ENCODE measurements around the gene TAGAP.

DNA sequence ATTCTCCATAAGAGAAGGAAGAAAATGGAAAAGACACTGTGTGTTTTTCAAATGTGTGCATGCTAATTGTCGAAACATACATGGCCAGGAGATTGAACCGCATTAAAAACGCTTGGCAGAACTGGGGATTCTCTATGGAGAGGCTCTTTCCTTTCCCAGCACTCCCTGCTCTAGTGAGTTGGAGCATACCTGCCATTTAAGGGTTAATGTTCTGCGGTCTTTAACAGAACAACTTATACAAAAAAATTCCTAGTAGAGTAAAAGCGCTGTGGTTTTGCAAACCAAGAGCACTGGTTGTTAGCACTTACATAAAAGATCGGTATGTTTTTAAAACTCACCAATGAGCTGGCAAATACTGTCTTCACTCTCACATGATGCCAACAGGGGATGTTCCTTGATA, 1.5 kb downstream of the TAGAP start:
- TF ChIP-seq POLR2A (IDR thresholded peaks at IDR 0.05) = no peak
- TF ChIP-seq, protein P1, sequence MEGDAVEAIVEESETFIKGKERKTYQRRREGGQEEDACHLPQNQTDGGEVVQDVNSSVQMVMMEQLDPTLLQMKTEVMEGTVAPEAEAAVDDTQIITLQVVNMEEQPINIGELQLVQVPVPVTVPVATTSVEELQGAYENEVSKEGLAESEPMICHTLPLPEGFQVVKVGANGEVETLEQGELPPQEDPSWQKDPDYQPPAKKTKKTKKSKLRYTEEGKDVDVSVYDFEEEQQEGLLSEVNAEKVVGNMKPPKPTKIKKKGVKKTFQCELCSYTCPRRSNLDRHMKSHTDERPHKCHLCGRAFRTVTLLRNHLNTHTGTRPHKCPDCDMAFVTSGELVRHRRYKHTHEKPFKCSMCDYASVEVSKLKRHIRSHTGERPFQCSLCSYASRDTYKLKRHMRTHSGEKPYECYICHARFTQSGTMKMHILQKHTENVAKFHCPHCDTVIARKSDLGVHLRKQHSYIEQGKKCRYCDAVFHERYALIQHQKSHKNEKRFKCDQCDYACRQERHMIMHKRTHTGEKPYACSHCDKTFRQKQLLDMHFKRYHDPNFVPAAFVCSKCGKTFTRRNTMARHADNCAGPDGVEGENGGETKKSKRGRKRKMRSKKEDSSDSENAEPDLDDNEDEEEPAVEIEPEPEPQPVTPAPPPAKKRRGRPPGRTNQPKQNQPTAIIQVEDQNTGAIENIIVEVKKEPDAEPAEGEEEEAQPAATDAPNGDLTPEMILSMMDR (IDR thresholded peaks at IDR 0.05) = no peak
